LNCaP clone FGC (cell line): ENCODE results near the gene LNX1.

Source experiments
- DNase-seq: peaks from one replicate; pipeline ENCODE4 v3.0.0-alpha.2; 2011; ENCODE audit warnings: low read depth
- H3K4me3 ChIP-seq: 2 replicates; pipeline ENCODE4 v1.5.1; 2011; ENCODE audit warnings: mild to moderate bottlenecking, low read depth, low read length, control low read depth
- TF ChIP-seq, protein P1 (sequence below): IDR thresholded peaks from 2 replicates; pipeline ENCODE4 v1.5.1; 2012; ENCODE audit warnings: mild to moderate bottlenecking; ENCODE audit not compliant: control insufficient read depth, insufficient read depth; ENCODE audit errors: extremely low read depth

Gene LNX1

GRCh38 chr4:53629296-53629695 lies 38.0 kb upstream of the LNX1 start:
- H3K4me3 ChIP-seq, result no peak overlapping the region
- TF ChIP-seq, protein P1, sequence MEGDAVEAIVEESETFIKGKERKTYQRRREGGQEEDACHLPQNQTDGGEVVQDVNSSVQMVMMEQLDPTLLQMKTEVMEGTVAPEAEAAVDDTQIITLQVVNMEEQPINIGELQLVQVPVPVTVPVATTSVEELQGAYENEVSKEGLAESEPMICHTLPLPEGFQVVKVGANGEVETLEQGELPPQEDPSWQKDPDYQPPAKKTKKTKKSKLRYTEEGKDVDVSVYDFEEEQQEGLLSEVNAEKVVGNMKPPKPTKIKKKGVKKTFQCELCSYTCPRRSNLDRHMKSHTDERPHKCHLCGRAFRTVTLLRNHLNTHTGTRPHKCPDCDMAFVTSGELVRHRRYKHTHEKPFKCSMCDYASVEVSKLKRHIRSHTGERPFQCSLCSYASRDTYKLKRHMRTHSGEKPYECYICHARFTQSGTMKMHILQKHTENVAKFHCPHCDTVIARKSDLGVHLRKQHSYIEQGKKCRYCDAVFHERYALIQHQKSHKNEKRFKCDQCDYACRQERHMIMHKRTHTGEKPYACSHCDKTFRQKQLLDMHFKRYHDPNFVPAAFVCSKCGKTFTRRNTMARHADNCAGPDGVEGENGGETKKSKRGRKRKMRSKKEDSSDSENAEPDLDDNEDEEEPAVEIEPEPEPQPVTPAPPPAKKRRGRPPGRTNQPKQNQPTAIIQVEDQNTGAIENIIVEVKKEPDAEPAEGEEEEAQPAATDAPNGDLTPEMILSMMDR, result no peak
- no peak for DNase-seq

DNA sequence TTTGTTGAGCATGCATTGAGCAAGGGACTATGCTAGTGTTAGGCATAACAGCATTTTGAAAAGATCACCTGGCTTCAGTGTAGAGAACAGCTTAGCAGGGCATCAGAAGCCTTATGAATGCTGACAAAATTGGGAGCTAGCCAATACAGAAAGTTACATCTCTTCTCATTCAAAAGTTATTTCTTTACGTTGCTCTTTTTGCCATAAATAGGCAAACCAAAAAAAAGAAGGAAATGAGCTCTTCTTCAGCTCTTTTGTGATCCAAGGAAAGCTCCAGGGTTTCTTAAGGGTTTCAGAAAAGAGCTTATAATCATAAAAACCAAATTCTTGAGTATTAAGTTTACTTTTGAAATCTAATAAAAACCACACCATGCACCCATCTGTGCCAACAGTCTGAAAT lies 35.2 kb upstream of the LNX1 start:
- TF ChIP-seq, protein P1, result no peak
- no peak for DNase-seq
- H3K4me3 ChIP-seq, result no peak overlapping the region

DNA sequence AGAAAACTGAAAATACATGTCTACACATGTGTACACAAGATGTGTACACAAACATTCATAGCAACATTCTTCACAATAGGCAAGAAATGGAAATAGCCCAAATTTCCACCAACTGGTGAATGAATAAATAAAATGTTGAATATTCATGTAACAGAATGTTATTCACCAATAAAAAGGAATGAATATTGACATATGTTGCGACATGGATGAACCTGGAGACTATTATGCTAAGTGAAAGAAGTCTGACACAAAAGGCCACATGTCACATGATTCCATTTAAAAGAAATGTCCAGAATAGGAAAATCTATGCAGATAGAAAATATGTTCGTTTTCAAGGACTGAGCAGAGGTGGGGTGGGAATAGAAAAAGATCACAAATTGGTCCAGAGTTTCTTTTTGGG lies 34.6 kb upstream of the LNX1 start:
- H3K4me3 ChIP-seq, result no peak overlapping the region
- TF ChIP-seq, protein P1, result no peak
- DNase-seq, result no peak

DNA sequence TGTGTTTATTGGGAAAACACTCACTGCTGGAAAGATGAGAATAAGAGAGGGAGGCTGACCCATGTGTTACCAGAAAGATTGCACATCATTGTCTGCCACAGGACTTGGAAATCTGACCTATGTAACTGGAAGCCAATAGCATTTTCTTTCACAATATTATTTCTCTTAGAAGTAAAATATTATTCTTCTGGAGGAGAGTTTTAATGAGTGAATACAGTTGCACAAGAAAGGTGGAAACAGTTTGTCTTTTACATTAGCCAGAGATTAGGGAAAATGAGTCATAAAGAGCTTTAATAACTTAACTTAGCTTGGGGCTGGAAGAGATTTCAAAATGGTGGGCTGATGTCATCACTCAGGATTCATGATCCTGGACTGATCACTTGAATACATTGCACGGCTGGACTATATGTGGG lies 31.5 kb upstream of the LNX1 start:
- DNase-seq, result no peak
- TF ChIP-seq, protein P1, result no peak
- no peak overlapping the region for H3K4me3 ChIP-seq

DNA sequence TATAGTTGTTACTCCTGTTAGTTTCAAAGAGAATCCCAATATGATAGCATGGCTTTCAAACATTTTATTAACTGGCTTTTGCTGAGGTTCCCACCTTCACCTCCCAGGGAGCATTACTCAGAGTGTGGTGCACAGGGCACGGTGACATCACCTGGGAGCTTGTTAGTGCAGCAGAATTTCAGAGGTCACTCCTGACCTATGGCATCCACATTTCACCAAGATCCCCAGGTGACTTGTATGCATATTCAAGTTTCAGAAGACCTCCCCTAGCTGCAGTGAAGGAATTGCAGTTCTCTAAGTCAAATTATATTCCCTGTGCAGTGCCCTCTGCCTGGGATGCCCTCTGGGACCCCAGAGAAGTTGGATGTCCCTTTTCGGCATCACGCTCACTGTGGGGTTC lies 29.7 kb upstream of the LNX1 start:
- TF ChIP-seq, protein P1, result no peak
- no peak overlapping the region for H3K4me3 ChIP-seq
- DNase-seq, result no peak

DNA sequence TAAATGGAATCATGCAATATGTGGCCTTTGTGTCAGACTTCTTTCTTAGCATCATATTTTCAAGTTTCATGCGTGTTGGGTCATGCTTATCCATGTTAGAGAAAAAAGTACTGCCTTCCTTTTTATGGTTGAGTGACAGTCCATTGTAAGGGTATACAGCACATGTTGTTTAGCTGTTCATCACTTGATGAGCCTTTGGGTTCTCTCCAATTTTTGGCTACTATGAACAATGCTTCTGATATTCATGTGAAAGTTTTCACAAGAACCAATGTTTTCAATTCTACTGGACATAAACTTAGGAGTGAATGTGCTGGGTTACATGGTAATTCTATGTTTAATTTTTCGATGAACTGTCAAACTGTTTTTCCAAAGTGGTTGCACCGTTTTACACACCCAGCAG lies 28.1 kb upstream of the LNX1 start:
- H3K4me3 ChIP-seq, result no peak overlapping the region
- no peak for DNase-seq
- TF ChIP-seq, protein P1, result no peak

GRCh38 chr4:53618321-53618720 lies 27.0 kb upstream of the LNX1 start:
- no peak for DNase-seq
- H3K4me3 ChIP-seq, result no peak overlapping the region
- TF ChIP-seq, protein P1, result no peak
